Measurements from ENCODE around the gene KRTAP5-6.
"Not testable (repeated sequence)": the region's sequence is repeated elsewhere in the genome, so short reads cannot be mapped to it uniquely, and the experiment has no call there.

KRTAP5-6 gene

GRCh38 chr11:1661454-1662269, 35.3 kb upstream of the KRTAP5-6 start:
- not testable (repeated sequence) for DNase-seq

GRCh38 chr11:1662699-1663283, 34.2 kb upstream of the KRTAP5-6 start:
- DNase-seq: not testable (repeated sequence)

- DNase-seq: no peak
These were observed 31.7 kb upstream of the KRTAP5-6 start for GRCh38 chr11:1665313-1665712.

GRCh38 chr11:1667121-1667850, 29.7 kb upstream of the KRTAP5-6 start:
- DNase-seq: no peak

- no peak for DNase-seq
These were observed 29.1 kb upstream of the KRTAP5-6 start for GRCh38 chr11:1667906-1668305.

- DNase-seq: no peak
These were observed 28.0 kb upstream of the KRTAP5-6 start for GRCh38 chr11:1668911-1669473.

GRCh38 chr11:1669546-1670218, 27.3 kb upstream of the KRTAP5-6 start:
- DNase-seq: no peak

GRCh38 chr11:1670457-1670856, 26.5 kb upstream of the KRTAP5-6 start:
- not testable (repeated sequence) for DNase-seq

- DNase-seq: no peak
These were observed 26.1 kb upstream of the KRTAP5-6 start for GRCh38 chr11:1670905-1671371.

GRCh38 chr11:1671658-1672057, 25.3 kb upstream of the KRTAP5-6 start:
- DNase-seq: no peak

- DNase-seq: no peak
These were observed 24.2 kb upstream of the KRTAP5-6 start for GRCh38 chr11:1672613-1673350.

- no peak for DNase-seq
These were observed 23.4 kb upstream of the KRTAP5-6 start for GRCh38 chr11:1673446-1674172.

GRCh38 chr11:1674173-1675131, 22.5 kb upstream of the KRTAP5-6 start:
- no peak for DNase-seq

GRCh38 chr11:1675536-1676228, 21.3 kb upstream of the KRTAP5-6 start:
- DNase-seq: no peak

GRCh38 chr11:1676229-1676740, 20.7 kb upstream of the KRTAP5-6 start:
- DNase-seq: no peak

GRCh38 chr11:1679881-1680280, 17.1 kb upstream of the KRTAP5-6 start:
- DNase-seq: no peak

- no peak for DNase-seq
These were observed 14.6 kb upstream of the KRTAP5-6 start for GRCh38 chr11:1682225-1682905.

- DNase-seq: not testable (repeated sequence)
These were observed 13.8 kb upstream of the KRTAP5-6 start for GRCh38 chr11:1683216-1683615.
